Caco-2 (cell line): ENCODE measurements around the gene ZBTB38. TPM values are rescaled to one million over a fixed set of nuclear protein-coding genes. Genes with fewer than 3 reads are reported as not detected.

Experiments used
- BruUV-seq: library from RNA; stranded (reverse); fragments of 400-500 nt; replicated peaks from 2 replicates; lab custom pipeline; 2021; lab: Mats Ljungman, UMichigan
- CTCF ChIA-PET: fragments of 300-600 bp; sonication (Branson Sonifier 250); formaldehyde crosslinking; loops from one replicate; lab custom pipeline; 2022; ENCODE audit warnings: antibody characterized with exemption; lab: Charles Lee
- POLR2A ChIA-PET: fragments of 300-600 bp; sonication (Branson Sonifier 250); formaldehyde crosslinking; loops from one replicate; lab custom pipeline; 2022; ENCODE audit warnings: antibody characterized with exemption; lab: Charles Lee
- DNase-seq, 2 experiments: peaks; one replicate each; pipeline versions ENCODE4 v3.0.0 to v3.0.0-alpha.2; 2020 to 2022
- H3K27me3 ChIP-seq: replicated peaks from 2 replicates; pipeline ENCODE4 v1.6.0; 2011; ENCODE audit warnings: low read length; ENCODE audit not compliant: control insufficient read depth, insufficient read depth
- H3K36me3 ChIP-seq: 2 replicates; pipeline ENCODE4 v1.5.1; 2011; ENCODE audit warnings: low read length; ENCODE audit not compliant: control insufficient read depth, insufficient read depth
- H3K4me1 ChIP-seq: fragments of 250-450 bp; sonication (Bioruptor Pico); 2 replicates; pipeline ENCODE4 v1.5.1; 2020; ENCODE audit warnings: mild to moderate bottlenecking
- H3K4me3 ChIP-seq: 2 replicates; pipeline ENCODE4 v1.5.1; 2011; ENCODE audit warnings: low read depth, mild to moderate bottlenecking, control low read depth, low read length
- H3K9me3 ChIP-seq: fragments of 250-450 bp; sonication (Bioruptor Pico); 2 replicates; pipeline ENCODE4 v1.5.1; 2020; ENCODE audit warnings: mild to moderate bottlenecking, moderate library complexity
- H3K27ac Mint-ChIP-seq: one replicate; pipeline ENCODE4 v1.8.0; 2022; ENCODE audit warnings: mixed read lengths; ENCODE audit not compliant: unreplicated experiment
- H3K27me3 Mint-ChIP-seq: one replicate; pipeline ENCODE4 v1.8.0; 2022; ENCODE audit warnings: mixed read lengths; ENCODE audit not compliant: insufficient read depth, unreplicated experiment
- H3K36me3 Mint-ChIP-seq: one replicate; pipeline ENCODE4 v1.8.0; 2022; ENCODE audit warnings: mild to moderate bottlenecking, mixed read lengths; ENCODE audit not compliant: insufficient read depth, unreplicated experiment
- H3K4me1 Mint-ChIP-seq: one replicate; pipeline ENCODE4 v1.8.0; 2022; ENCODE audit warnings: low read depth, mixed read lengths; ENCODE audit not compliant: unreplicated experiment
- H3K4me3 Mint-ChIP-seq: one replicate; pipeline ENCODE4 v1.8.0; 2022; ENCODE audit warnings: mild to moderate bottlenecking, moderate library complexity, mixed read lengths; ENCODE audit not compliant: unreplicated experiment
- H3K9me3 Mint-ChIP-seq: one replicate; pipeline ENCODE4 v1.8.0; 2022; ENCODE audit warnings: mixed read lengths; ENCODE audit not compliant: unreplicated experiment
- intact Hi-C: fragments of 100-400 bp; cut with micrococcal nuclease; formaldehyde crosslinking; loops from one replicate; pipeline ENCODE4 v1.10.0; 2022; ENCODE audit not compliant: unreplicated experiment
- total RNA-seq: library from RNA; stranded (reverse); gene quantifications from 2 replicates; pipeline ENCODE4 v1.2.3, GENCODE V29; 2022
- TF ChIP-seq, protein P1 (sequence below), 2 experiments: fragments of 200-600 bp in 1 of 2; IDR thresholded peaks; 1 replicate in 1 of 2; 2 replicates in 1 of 2; pipeline versions ENCODE4 v1.5.1 to v1.8.0; 2011 to 2022; ENCODE audit warnings: antibody characterized with exemption in 1 of 2, control low read depth in 1 of 2, inconsistent platforms in 1 of 2, low read depth in 1 of 2, low read length in 1 of 2, mild to moderate bottlenecking in 1 of 2, moderate library complexity in 1 of 2; ENCODE audit not compliant: insufficient read depth in 1 of 2, severe bottlenecking in 1 of 2, unreplicated experiment in 1 of 2

ZBTB38 gene
- total RNA-seq, 1 experiment from 2014 or later = 74.1 TPM

DNA sequence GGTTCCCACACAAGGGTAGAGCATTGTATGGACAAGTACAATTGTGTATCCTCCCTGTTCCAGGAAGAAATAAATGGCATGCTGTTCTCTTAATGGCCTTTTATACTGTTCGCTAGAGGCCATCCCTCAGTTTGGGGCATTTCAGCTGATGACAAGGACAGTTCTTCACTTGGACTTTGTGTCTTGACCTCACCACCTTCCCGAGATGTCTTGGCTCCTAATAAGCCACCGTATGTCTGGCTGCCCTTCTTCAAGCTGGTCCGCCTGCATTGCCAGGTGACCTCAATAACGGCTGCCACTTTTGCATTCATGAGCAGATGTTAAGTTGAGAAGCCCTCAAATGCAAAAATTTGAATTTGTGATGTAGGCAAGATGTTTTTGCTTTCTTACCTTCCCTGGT is 24.1 kb downstream of the ZBTB38 start:
- peaks cover 5% of the 10 kb centered on the region; the same call in 1 of the 2 replicates for H3K4me1 ChIP-seq
- no peaks in the 10 kb centered on the region for H3K27me3 ChIP-seq
- Mint-ChIP-seq H3K4me3 (no peak overlapping the region), H3K27me3 (no peaks in the 10 kb centered on the region), H3K36me3 (peaks cover 38% of the 10 kb centered on the region), H3K27ac (no peak overlapping the region), H3K9me3 (no peaks in the 10 kb centered on the region), H3K4me1 (peaks cover 10% of the 10 kb centered on the region)
- no peak for DNase-seq
- CTCF ChIA-PET = no interaction called here
- POLR2A ChIA-PET = no interaction called here
- TF ChIP-seq, protein P1, sequence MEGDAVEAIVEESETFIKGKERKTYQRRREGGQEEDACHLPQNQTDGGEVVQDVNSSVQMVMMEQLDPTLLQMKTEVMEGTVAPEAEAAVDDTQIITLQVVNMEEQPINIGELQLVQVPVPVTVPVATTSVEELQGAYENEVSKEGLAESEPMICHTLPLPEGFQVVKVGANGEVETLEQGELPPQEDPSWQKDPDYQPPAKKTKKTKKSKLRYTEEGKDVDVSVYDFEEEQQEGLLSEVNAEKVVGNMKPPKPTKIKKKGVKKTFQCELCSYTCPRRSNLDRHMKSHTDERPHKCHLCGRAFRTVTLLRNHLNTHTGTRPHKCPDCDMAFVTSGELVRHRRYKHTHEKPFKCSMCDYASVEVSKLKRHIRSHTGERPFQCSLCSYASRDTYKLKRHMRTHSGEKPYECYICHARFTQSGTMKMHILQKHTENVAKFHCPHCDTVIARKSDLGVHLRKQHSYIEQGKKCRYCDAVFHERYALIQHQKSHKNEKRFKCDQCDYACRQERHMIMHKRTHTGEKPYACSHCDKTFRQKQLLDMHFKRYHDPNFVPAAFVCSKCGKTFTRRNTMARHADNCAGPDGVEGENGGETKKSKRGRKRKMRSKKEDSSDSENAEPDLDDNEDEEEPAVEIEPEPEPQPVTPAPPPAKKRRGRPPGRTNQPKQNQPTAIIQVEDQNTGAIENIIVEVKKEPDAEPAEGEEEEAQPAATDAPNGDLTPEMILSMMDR (IDR thresholded peaks at IDR 0.05; ENCODE audit: insufficient read depth in 1 of 2, low read depth in 1 of 2, low read length in 1 of 2, severe bottlenecking in 1 of 2, unreplicated experiment in 1 of 2) = no peak
- BruUV-seq = no TSS peak
- intact Hi-C loops = no loop called here
- no peaks in the 10 kb centered on the region for H3K9me3 ChIP-seq
- no peak overlapping the region for H3K4me3 ChIP-seq
- peaks cover 5% of the 10 kb centered on the region; the same call in 1 of the 2 replicates for H3K36me3 ChIP-seq

DNA sequence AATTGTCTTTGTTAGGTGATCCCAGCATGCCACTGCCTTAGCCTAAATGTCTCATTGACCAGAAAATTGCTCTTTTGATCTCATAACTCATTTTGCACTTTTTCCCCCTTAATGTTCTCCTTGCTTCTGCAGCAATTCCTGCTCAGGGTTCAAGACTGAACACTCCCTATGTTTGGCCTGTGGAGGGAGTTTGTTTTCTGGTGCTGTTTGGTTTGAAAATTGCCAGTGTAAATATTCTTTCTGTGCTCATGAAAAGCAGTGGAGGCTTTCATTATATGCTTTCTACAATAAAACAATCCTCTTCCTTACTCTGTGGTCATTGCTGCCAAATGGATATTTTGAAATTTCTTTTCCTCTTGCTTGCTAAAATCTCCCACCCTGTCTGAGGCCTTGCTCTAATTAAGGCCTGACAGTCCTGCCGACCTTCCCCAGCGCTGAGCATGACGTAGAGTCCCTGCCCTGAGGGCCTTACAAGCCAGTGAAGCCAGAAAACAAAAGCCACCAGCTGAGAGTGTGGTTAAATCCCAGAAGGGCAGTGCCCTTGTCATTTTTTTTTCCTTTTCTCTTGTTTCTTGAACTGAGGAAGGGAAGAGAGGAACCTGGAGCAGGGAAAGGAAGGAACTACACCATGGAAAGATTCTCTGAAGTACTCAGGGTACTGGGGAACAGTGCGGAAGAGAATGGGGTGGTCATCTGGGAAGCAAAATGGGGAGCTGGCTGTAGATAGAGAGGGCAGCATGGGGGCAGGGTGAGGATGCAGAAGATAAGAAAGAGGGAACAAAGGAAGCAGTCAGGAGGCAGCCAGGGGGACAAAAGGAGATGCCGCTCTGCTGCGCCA is 24.8 kb downstream of the ZBTB38 start:
- no TSS peak for BruUV-seq
- Histone ChIP-seq H3K4me3 (no peak overlapping the region), H3K36me3 (peaks cover 5% of the 10 kb centered on the region; the same call in 1 of the 2 replicates), H3K27me3 (no peaks in the 10 kb centered on the region), H3K4me1 (peaks cover 5% of the 10 kb centered on the region; the same call in 1 of the 2 replicates), H3K9me3 (no peaks in the 10 kb centered on the region)
- Mint-ChIP-seq H3K9me3 (no peaks in the 10 kb centered on the region), H3K4me3 (no peak overlapping the region), H3K27me3 (no peaks in the 10 kb centered on the region), H3K27ac (peak overlapping the region; percentile 15), H3K4me1 (peaks cover 10% of the 10 kb centered on the region), H3K36me3 (peaks cover 40% of the 10 kb centered on the region)
- TF ChIP-seq, protein P1 (IDR thresholded peaks at IDR 0.05; ENCODE audit: insufficient read depth in 1 of 2, low read depth in 1 of 2, low read length in 1 of 2, severe bottlenecking in 1 of 2, unreplicated experiment in 1 of 2) = no peak
- POLR2A ChIA-PET = no interaction called here
- CTCF ChIA-PET = no interaction called here
- intact Hi-C loops = no loop called here
- no peak for DNase-seq

DNA sequence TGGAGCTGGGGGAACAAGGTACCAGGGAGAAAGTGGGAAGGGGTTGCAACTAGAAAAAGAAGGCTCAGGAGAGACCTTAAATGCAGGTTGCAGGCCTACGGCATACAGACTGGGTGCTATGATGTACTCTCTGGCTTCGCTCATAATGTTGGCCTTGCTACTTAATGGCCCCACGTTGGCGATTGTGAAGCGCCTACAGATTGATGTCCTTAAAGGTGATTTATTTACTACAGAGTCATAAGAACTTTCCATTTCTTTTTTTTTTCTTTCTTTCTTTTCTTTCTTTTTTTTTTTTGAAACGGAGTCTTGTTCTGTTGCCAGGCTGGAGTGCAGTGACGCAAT is 25.4 kb downstream of the ZBTB38 start:
- ChIA-PET POLR2A (no interaction called here), CTCF (no interaction called here)
- Histone ChIP-seq H3K27me3 (no peaks in the 10 kb centered on the region), H3K4me3 (no peak overlapping the region), H3K9me3 (no peaks in the 10 kb centered on the region), H3K4me1 (peaks cover 5% of the 10 kb centered on the region; the same call in 1 of the 2 replicates), H3K36me3 (peaks cover 5% of the 10 kb centered on the region; the same call in 1 of the 2 replicates)
- TF ChIP-seq, protein P1 (IDR thresholded peaks at IDR 0.05; ENCODE audit: insufficient read depth in 1 of 2, low read depth in 1 of 2, low read length in 1 of 2, severe bottlenecking in 1 of 2, unreplicated experiment in 1 of 2) = no peak
- H3K27me3 Mint-ChIP-seq = no peaks in the 10 kb centered on the region
- no peak for DNase-seq
- no TSS peak for BruUV-seq
- H3K36me3 Mint-ChIP-seq = peaks cover 39% of the 10 kb centered on the region
- H3K27ac Mint-ChIP-seq = peak overlapping the region; percentile 15
- H3K4me3 Mint-ChIP-seq = no peak overlapping the region
- peaks cover 10% of the 10 kb centered on the region for H3K4me1 Mint-ChIP-seq
- H3K9me3 Mint-ChIP-seq = no peaks in the 10 kb centered on the region
- intact Hi-C loops = no loop called here
